ENCODE results near the gene PLA2G4B.

Gene PLA2G4B

GRCh38 chr15:41809526-41810220, 29.0 kb upstream of the PLA2G4B start:
- no peak for DNase-seq (ENCODE audit: low read depth)

- DNase-seq (ENCODE audit: low read depth): no peak
Measured at GRCh38 chr15:41810651-41811431, 27.8 kb upstream of the PLA2G4B start.

- DNase-seq (ENCODE audit: low read depth): no peak
Measured at GRCh38 chr15:41811432-41812195, 27.0 kb upstream of the PLA2G4B start.

GRCh38 chr15:41812820-41813375, 25.7 kb upstream of the PLA2G4B start:
- DNase-seq (ENCODE audit: low read depth): no peak

- no peak for DNase-seq (ENCODE audit: low read depth)
Measured at GRCh38 chr15:41813426-41813825, 25.2 kb upstream of the PLA2G4B start.

GRCh38 chr15:41814534-41814933, 24.1 kb upstream of the PLA2G4B start:
- no peak for DNase-seq (ENCODE audit: low read depth)

- no peak for DNase-seq (ENCODE audit: low read depth)
Measured at GRCh38 chr15:41816788-41817187, 21.9 kb upstream of the PLA2G4B start.

- no peak for DNase-seq (ENCODE audit: low read depth)
Measured at GRCh38 chr15:41817327-41817726, 21.3 kb upstream of the PLA2G4B start.

- DNase-seq (ENCODE audit: low read depth): no peak
Measured at GRCh38 chr15:41817781-41818180, 20.9 kb upstream of the PLA2G4B start.

GRCh38 chr15:41819455-41820050, 19.1 kb upstream of the PLA2G4B start:
- no peak for DNase-seq (ENCODE audit: low read depth)

- DNase-seq (ENCODE audit: low read depth): no peak
Measured at GRCh38 chr15:41820791-41821423, 17.7 kb upstream of the PLA2G4B start.

GRCh38 chr15:41821831-41822230, 16.8 kb upstream of the PLA2G4B start:
- no peak for DNase-seq (ENCODE audit: low read depth)

GRCh38 chr15:41822471-41822870, 16.2 kb upstream of the PLA2G4B start:
- DNase-seq (ENCODE audit: low read depth): no peak

- no peak for DNase-seq (ENCODE audit: low read depth)
Measured at GRCh38 chr15:41822957-41823356, 15.7 kb upstream of the PLA2G4B start.

- DNase-seq (ENCODE audit: low read depth): no peak
Measured at GRCh38 chr15:41823502-41823901, 15.1 kb upstream of the PLA2G4B start.

- no peak for DNase-seq (ENCODE audit: low read depth)
Measured at GRCh38 chr15:41824062-41824745, 14.4 kb upstream of the PLA2G4B start.

GRCh38 chr15:41825145-41825544, 13.5 kb upstream of the PLA2G4B start:
- DNase-seq (ENCODE audit: low read depth): no peak

- no peak for DNase-seq (ENCODE audit: low read depth)
Measured at GRCh38 chr15:41825572-41826535, 12.8 kb upstream of the PLA2G4B start.

GRCh38 chr15:41827290-41827879, 11.3 kb upstream of the PLA2G4B start:
- no peak for DNase-seq (ENCODE audit: low read depth)

Data from HS-5 (cell line).